ENCODE results near the gene TECPR2.

- TF ChIP-seq, protein P1, sequence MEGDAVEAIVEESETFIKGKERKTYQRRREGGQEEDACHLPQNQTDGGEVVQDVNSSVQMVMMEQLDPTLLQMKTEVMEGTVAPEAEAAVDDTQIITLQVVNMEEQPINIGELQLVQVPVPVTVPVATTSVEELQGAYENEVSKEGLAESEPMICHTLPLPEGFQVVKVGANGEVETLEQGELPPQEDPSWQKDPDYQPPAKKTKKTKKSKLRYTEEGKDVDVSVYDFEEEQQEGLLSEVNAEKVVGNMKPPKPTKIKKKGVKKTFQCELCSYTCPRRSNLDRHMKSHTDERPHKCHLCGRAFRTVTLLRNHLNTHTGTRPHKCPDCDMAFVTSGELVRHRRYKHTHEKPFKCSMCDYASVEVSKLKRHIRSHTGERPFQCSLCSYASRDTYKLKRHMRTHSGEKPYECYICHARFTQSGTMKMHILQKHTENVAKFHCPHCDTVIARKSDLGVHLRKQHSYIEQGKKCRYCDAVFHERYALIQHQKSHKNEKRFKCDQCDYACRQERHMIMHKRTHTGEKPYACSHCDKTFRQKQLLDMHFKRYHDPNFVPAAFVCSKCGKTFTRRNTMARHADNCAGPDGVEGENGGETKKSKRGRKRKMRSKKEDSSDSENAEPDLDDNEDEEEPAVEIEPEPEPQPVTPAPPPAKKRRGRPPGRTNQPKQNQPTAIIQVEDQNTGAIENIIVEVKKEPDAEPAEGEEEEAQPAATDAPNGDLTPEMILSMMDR (IDR thresholded peaks at IDR 0.05; ENCODE audit: low read depth, low read length, poor library complexity, severe bottlenecking), result no peak
- no peak for TF ChIP-seq EZH2phosphoT487 (IDR thresholded peaks at IDR 0.05; ENCODE audit: borderline replicate concordance, low read length)
Measured at GRCh38 chr14:102514987-102515733, 152.4 kb downstream of the TECPR2 start.

Data from DOHH2 (cell line).